Dermis microvascular lymphatic vessel endothelial cell (primary cell): ENCODE measurements around the gene CYP4A11. TPM values are rescaled to one million over a fixed set of nuclear protein-coding genes. Genes with fewer than 3 reads are reported as not detected.
"Not testable (repeated sequence)": the region's sequence is repeated elsewhere in the genome, so short reads cannot be mapped to it uniquely, and the experiment has no call there.

Source experiments
- DNase-seq, 2 donors: peaks; one replicate each; pipeline versions ENCODE4 v3.0.0 to v3.0.0-alpha.2; 2010; ENCODE audit warnings: low read depth in 2 of 2
- total RNA-seq: library from RNA; depleted of rRNA; stranded (reverse); fragments of >200 nt; gene quantifications from 2 replicates; pipeline ENCODE4 v1.2.1, GENCODE V29; 2014

CYP4A11 gene
- total RNA-seq, 1 donor from 2014 or later = not detected

DNA sequence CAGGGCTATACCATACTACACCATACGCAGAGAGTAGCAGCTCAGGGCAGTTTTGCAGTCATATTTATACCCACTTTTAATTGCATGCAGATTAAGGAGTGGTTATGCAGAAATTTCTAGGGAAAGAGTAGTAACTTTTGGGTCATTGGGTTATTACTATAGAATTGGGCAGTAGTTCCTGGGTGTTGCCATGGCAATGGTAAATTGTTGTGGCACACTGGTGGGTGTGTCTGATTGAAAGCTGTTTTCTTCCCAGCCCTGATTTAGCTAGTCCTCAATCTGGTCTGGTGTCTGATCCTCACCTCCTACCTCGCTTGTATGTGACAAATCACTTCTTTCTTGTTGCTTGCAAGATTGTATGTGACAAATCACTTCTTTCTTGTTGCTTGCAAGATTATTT, 30.5 kb downstream of the CYP4A11 start:
- no peak for DNase-seq

DNA sequence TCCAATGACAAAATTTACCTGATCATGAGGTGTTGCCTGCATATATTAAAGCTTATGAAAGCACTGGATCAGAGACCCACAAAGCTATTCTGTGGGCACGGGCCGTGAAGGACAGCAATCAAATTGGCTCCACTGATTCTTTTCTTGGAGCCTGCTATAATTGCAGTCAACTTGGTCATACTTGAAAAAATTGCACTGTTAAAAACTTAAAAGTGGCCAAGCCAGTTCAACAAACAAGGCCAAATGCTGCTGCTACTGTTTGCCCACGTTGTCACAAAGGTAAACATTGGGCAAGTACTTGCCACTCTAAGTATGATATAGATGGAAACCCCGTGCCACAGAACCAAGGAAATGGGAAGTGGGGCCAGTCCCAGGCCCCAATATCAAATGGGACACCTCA, 37.8 kb downstream of the CYP4A11 start:
- no peak for DNase-seq

DNA sequence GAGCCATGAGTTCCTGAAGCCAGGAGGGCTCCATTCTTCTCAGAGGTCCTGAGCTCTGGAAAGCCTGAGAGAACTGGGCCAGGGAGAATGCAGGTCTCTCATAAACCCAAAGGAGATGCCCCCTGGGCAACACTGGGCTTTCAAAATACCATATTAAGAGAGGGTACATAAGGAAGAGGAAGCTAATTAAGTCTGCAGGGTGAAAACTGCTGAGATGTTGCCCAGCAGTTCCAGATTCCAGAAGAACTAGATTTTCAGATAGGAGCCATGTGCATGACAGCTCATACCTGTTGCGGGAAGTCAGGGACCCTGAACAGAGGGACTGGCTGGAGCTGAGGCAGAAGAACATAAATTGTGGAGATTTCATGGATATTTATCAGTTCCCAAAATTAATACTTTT, 40.9 kb downstream of the CYP4A11 start:
- DNase-seq = no peak

DNA sequence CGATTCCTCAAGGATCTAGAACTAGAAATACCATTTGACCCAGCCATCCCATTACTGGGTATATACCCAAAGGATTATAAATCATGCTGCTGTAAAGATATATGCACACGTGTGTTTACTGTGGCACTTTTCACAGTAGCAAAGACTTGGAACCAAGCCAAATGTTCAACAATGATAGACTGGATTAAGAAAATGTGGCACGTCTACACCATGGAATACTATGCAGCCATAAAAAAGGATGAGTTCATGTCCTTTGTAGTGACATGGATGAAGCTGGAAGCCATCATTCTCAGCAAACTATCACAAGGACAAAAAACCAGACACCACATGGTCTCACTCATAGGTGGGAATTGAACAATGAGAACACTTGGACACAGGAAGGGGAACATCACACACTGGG, 59.6 kb downstream of the CYP4A11 start:
- DNase-seq = not testable (repeated sequence)

Other genes with a start within 250 kb of the CYP4A11 start
- gene EFCAB14, start 222.4 kb downstream of the CYP4A11 start, total RNA-seq = 56.5 and 57.1 TPM in 2 replicates
- gene CYP4B1, start 142.4 kb downstream of the CYP4A11 start, total RNA-seq = not detected in 2 replicates
- 1.5 and 3.4 TPM in 2 replicates for gene CYP4X1, start 82.2 kb upstream of the CYP4A11 start, total RNA-seq
- under 0.01 and 0.13 TPM in 2 replicates for gene CYP4Z1, start 125.8 kb upstream of the CYP4A11 start, total RNA-seq
- not detected in 2 replicates for gene CYP4A22, start 196.0 kb upstream of the CYP4A11 start, total RNA-seq
- 0.13 TPM in 2 replicates for gene PDZK1IP1, start 248.6 kb upstream of the CYP4A11 start, total RNA-seq